Measurements from ENCODE around the gene CD48. TPM values are rescaled to one million over a fixed set of nuclear protein-coding genes. Genes with fewer than 3 reads are reported as not detected.

The CD48 gene
- total and polyA plus RNA-seq, 2 of the 4 experiments (the other 2 are of a cell fraction): not detected

GRCh38 chr1:160630523-160631451 is 80.8 kb downstream of the CD48 start:
- Histone ChIP-seq H3K4me3 (ENCODE audit: insufficient read depth, low read depth, low read length) (no peak overlapping the region), H3K9me3 (ENCODE audit: control insufficient read depth, insufficient read depth, low read length) (no peaks in the 10 kb centered on the region), H3K4me1 (ENCODE audit: control insufficient read depth, insufficient read depth, low read length) (no peaks in the 10 kb centered on the region), H4K91ac (ENCODE audit: insufficient read depth, low read depth, low read length) (no peak overlapping the region), H3K9me1 (ENCODE audit: insufficient read depth, low read length) (no peaks in the 10 kb centered on the region), H2BK20ac (ENCODE audit: low read depth, low read length) (no peak overlapping the region), H2AFZ (replicated peaks; ENCODE audit: low read length, poor library complexity) (no peak overlapping the region), H3K4me2 (ENCODE audit: low read depth, low read length) (no peak overlapping the region), H2AK5ac (ENCODE audit: low read depth, low read length) (no peak overlapping the region), H4K5ac (ENCODE audit: low read depth, low read length) (no peak overlapping the region), H3K56ac (ENCODE audit: extremely low read depth, insufficient read depth, low read length) (no peak overlapping the region), H3K18ac (ENCODE audit: low read depth, low read length) (no peak overlapping the region), H3K9ac (ENCODE audit: low read depth, low read length) (no peak overlapping the region), H2BK120ac (ENCODE audit: low read depth, low read length) (no peak overlapping the region), H3K4ac (ENCODE audit: low read depth, low read length) (no peak overlapping the region), H3K36me3 (ENCODE audit: control insufficient read depth, insufficient read depth, low read length) (no peaks in the 10 kb centered on the region), H3K79me1 (ENCODE audit: low read depth in 1 of 2, low read length in 2 of 2) (no peaks in the 10 kb centered on the region), H2BK5ac (ENCODE audit: low read depth, low read length, poor library complexity, severe bottlenecking) (no peak overlapping the region), H4K20me1 (ENCODE audit: insufficient read depth, low read length) (no peaks in the 10 kb centered on the region), H3K14ac (replicated peaks; ENCODE audit: low read depth, low read length) (no peak overlapping the region), H2BK15ac (ENCODE audit: low read depth, low read length) (no peak overlapping the region), H4K8ac (ENCODE audit: low read depth in 2 of 2, low read length in 2 of 2) (no peak overlapping the region), H3K27ac (ENCODE audit: insufficient read depth, low read length) (no peak overlapping the region), H3K23ac (ENCODE audit: low read depth, low read length) (no peak overlapping the region), H2AK9ac (replicated peaks; ENCODE audit: low read depth, low read length, poor library complexity) (no peak overlapping the region), H3K27me3 (ENCODE audit: control insufficient read depth, insufficient read depth, low read length) (no peaks in the 10 kb centered on the region)
- ChIA-PET POLR2A (ENCODE audit: unreplicated experiment) (no interaction called here), CTCF (no interaction called here)
- intact Hi-C loops (cut with micrococcal nuclease): no loop called here
- no TSS peak for BruUV-seq (replicated peaks)
- ATAC-seq (ENCODE audit: low read depth) (no peak), DNase-seq (no peak)
- in situ Hi-C loops (cut with MboI; ENCODE audit: low sequenced_read_pairs): no loop called here
- dilution Hi-C loops (cut with HindIII; ENCODE audit: low sequenced_read_pairs, unreplicated experiment): no loop called here
- no peak for TF ChIP-seq MXI1 (IDR thresholded peaks at IDR 0.05; ENCODE audit: borderline replicate concordance, low read depth, low read length)
- WGBS, 2 experiments (ENCODE audit: extremely low coverage in 2 of 2, insufficient read length in 1 of 2): 0% methylated on average over 1 of the region's 9 CpGs; no CpG with 5 or more reads in 1 of the 2 experiments
